Measurements from ENCODE around the gene NOX4.
"Not testable (repeated sequence)": the region's sequence is repeated elsewhere in the genome, so short reads cannot be mapped to it uniquely, and the experiment has no call there.

Gene NOX4

DNA sequence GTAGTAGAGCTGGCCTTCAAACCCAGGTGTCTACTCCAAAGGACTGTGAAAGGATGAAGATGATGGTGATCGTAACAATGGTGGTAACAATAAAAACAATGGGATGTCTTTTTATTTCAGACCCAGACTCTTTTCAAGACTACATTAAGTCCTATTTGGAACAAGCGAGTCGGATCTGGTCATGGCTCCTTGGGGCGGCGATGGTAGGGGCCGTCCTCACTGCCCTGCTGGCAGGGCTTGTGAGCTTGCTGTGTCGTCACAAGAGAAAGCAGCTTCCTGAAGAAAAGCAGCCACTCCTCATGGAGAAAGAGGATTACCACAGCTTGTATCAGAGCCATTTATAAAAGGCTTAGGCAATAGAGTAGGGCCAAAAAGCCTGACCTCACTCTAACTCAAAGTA is 196.2 kb downstream of the NOX4 start:
- not testable (repeated sequence) for DNase-seq (ENCODE audit: low read depth); H3K4me3 ChIP-seq (ENCODE audit: low read depth, low read length)

DNA sequence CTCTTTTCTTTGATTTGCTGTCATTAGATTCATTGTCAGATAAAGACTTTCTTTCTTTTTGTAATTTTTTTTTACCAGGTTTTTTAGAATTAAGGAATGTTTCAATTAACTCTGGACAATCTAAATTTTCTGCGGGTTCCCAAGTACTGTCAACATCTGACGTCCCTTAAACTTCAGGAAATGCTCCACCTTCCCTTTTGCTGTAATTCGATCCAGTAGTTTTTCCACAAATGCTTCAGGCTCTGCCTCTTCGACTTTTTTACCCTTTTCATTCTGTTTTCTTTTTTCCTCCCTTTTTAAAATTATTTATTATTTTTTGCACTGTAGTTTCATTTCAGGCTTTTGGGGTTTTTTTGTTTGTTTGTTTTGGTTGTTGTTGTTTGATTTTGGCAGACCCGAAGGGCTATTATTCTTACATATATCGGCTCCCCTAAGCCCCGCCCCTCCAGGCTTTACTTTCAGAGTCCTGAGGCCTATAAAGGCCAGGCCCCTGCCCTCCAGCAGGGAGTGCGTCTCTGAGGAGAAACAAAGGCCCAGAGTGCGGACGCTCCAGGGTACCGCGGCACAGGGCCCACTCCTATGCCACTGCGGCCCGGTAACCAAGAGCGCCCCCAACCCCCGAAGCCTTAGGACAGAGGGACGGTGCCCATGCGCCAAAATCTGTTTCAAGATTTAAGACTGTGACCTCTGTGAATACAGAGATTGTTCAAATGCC is 197.1 kb downstream of the NOX4 start:
- TF ChIP-seq, protein P1, sequence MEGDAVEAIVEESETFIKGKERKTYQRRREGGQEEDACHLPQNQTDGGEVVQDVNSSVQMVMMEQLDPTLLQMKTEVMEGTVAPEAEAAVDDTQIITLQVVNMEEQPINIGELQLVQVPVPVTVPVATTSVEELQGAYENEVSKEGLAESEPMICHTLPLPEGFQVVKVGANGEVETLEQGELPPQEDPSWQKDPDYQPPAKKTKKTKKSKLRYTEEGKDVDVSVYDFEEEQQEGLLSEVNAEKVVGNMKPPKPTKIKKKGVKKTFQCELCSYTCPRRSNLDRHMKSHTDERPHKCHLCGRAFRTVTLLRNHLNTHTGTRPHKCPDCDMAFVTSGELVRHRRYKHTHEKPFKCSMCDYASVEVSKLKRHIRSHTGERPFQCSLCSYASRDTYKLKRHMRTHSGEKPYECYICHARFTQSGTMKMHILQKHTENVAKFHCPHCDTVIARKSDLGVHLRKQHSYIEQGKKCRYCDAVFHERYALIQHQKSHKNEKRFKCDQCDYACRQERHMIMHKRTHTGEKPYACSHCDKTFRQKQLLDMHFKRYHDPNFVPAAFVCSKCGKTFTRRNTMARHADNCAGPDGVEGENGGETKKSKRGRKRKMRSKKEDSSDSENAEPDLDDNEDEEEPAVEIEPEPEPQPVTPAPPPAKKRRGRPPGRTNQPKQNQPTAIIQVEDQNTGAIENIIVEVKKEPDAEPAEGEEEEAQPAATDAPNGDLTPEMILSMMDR (IDR thresholded peaks at IDR 0.05; ENCODE audit: insufficient read depth, low read depth, low read length, missing control alignments) = no peak
- no peak for DNase-seq (ENCODE audit: low read depth)
- no peak overlapping the region for H3K4me3 ChIP-seq (ENCODE audit: low read depth, low read length)

DNA sequence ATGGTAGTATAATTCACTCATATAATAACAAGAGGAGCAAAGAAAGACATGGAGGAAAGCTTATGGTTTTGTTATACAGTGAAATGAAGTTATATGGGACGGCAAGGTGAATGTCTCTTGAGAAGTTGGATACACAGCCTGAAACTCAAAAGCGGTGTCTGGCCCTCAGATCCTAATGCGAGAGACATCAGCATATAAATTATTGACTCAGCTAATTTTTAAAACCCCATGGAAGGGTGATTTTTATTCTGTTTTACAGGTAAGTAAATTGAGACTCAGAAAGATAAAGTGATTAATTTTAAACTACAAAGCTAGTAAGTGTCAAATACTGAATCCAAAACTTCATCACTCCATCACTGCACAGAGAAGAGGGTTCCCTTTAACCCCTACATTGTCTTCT is 203.2 kb downstream of the NOX4 start:
- not testable (repeated sequence) for DNase-seq (ENCODE audit: low read depth); H3K4me3 ChIP-seq (ENCODE audit: low read depth, low read length)

DNA sequence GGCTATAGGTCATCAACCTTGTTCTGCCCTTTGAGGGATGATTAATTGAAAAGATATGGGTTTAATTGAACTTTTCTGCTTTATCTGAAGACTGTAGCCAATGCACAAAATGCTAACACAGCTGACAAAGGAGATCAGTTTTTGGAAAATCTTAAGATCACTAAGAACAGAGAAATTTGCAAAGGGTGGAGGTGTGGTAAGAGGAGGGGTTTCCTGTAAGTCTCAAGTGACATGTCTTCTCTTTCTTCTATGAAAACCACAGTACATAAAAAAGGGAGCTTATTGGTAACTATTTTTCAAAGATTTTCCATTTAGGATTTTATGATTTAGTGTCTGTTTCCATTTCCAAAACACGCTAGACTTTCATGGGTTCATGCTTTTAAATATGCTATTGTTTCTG is 204.6 kb downstream of the NOX4 start:
- not testable (repeated sequence) for DNase-seq (ENCODE audit: low read depth); H3K4me3 ChIP-seq (ENCODE audit: low read depth, low read length)

DNA sequence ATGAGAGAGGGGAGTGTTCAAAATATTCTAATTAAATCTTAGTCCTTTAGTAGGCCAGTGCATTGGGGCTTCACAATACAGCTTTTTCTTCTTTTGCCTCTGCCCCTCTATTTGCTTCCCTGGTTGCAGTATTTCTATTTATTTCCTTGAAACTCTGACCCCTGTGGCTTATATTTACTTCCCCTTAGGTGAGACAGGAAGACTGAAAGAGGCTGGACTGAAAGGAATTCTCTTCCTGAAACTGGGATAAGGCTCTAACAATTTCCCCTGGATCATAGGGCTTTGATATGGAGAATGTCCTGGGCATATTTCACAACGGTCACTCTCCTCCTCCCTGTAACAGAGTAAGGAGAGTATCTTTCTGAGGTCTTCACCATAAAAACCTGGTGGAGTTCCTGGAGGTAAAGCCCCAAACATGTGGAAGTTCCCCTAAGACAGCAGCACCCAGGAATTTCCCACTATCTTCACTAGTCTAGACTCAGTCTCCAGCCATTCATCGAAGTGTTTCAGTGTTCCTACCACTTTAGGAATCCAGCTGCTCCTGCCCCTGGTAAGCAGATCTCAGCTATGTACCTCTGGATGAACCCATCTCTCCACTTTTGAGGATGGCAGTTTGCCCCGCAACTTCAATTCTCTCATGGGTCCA is 210.0 kb downstream of the NOX4 start:
- not testable (repeated sequence) for DNase-seq (ENCODE audit: low read depth); H3K4me3 ChIP-seq (ENCODE audit: low read depth, low read length)

DNA sequence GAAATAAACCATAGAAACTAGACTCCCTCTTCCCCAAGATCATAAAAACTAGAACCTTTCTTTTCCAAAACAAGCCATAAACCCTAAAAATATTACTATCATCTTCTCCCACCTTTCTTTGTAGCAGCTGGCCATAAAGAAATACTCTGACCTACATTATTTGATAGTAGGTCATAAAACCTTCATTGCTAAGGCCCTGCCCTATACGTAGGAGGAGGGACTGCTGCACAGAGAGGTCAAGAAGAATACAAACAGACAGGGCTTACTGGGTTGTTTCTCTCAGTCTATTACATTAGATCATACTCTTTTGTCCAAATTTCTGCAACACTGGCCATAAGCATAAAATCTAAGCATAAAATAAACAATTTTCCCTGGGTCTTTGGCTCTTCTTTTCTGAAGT is 212.0 kb downstream of the NOX4 start:
- no peak overlapping the region for H3K4me3 ChIP-seq (ENCODE audit: low read depth, low read length)
- TF ChIP-seq, protein P1 (IDR thresholded peaks at IDR 0.05; ENCODE audit: insufficient read depth, low read depth, low read length, missing control alignments) = no peak

DNA sequence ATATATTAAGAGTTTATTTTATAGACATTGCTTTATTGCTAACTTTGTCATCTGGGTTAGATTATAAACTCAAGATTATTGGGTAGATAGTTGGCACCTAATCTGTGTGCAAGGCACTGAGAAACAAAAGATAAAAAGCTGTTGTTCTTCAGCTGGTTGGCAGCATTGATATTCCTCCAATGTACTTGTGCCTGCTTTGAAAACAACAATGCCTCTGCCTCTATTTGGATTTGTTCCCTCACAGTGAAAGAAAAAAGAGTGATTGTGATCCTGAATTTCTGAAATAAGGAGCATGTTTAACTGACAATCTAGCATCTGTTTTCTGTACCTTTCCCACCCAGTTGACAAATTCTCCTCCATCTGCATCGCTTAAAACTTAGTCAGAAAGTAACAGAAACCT is 215.2 kb downstream of the NOX4 start:
- DNase-seq (ENCODE audit: low read depth) = no peak
- H3K4me3 ChIP-seq (ENCODE audit: low read depth, low read length) = no peak overlapping the region
- TF ChIP-seq, protein P1 (IDR thresholded peaks at IDR 0.05; ENCODE audit: insufficient read depth, low read depth, low read length, missing control alignments) = no peak

More for the DNA sequence above, 212.0 kb downstream of the NOX4 start:
- DNase-seq (ENCODE audit: low read depth) = no peak
